ENCODE data around the gene ASXL3. TPM values are rescaled to one million over a fixed set of nuclear protein-coding genes. Genes with fewer than 3 reads are reported as not detected.

The ASXL3 gene
- total RNA-seq, 1 experiment from 2014 or later = 0.47 TPM

DNA sequence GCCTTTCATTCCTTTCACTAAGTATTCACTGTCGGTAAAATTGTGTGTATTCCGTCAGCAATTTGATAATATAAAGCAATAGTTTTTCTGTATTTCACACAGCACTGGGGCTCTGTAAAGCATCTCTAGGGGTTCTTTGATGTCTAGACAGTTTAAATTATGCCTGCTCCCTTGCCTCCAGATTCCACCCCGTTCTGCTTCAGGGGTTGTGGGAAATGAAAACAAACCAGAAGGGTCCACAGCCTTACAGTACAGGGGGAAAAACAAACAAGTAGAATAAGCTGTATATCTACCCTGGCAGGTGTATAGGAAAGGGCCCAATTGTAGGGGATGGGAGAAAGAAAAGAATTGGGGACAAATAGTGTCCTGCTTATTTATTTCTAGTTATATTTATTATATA, 63.1 kb downstream of the ASXL3 start:
- Mint-ChIP-seq H3K4me3 (ENCODE audit: low read depth, unreplicated experiment) (no peak overlapping the region), H3K36me3 (ENCODE audit: insufficient read depth, unreplicated experiment) (no peaks in the 10 kb centered on the region), H3K27me3 (ENCODE audit: unreplicated experiment) (no peaks in the 10 kb centered on the region), H3K4me1 (ENCODE audit: low read depth, unreplicated experiment) (no peaks in the 10 kb centered on the region), H3K27ac (ENCODE audit: unreplicated experiment) (no peak overlapping the region), H3K9me3 (ENCODE audit: low read depth, unreplicated experiment) (no peaks in the 10 kb centered on the region)
- no peak for DNase-seq
- no TSS peak for BruUV-seq (replicated peaks)
- intact Hi-C loops (cut with micrococcal nuclease; ENCODE audit: unreplicated experiment) = no loop called here
- no peak for TF ChIP-seq CTCF (IDR thresholded peaks at IDR 0.05; ENCODE audit: unreplicated experiment)
- CTCF ChIA-PET = no interaction called here

GRCh38 chr18:33644494-33644893, 66.5 kb downstream of the ASXL3 start:
- intact Hi-C loops (cut with micrococcal nuclease; ENCODE audit: unreplicated experiment) = no loop called here
- no peak overlapping the region for H3K27ac Mint-ChIP-seq (ENCODE audit: unreplicated experiment)
- no peaks in the 10 kb centered on the region for H3K4me1 Mint-ChIP-seq (ENCODE audit: low read depth, unreplicated experiment)
- no peak for DNase-seq
- H3K4me3 Mint-ChIP-seq (ENCODE audit: low read depth, unreplicated experiment) = no peak overlapping the region
- no TSS peak for BruUV-seq (replicated peaks)
- no peaks in the 10 kb centered on the region for H3K9me3 Mint-ChIP-seq (ENCODE audit: low read depth, unreplicated experiment)
- H3K36me3 Mint-ChIP-seq (ENCODE audit: insufficient read depth, unreplicated experiment) = no peaks in the 10 kb centered on the region
- H3K27me3 Mint-ChIP-seq (ENCODE audit: unreplicated experiment) = no peaks in the 10 kb centered on the region
- CTCF ChIA-PET = no interaction called here
- no peak for TF ChIP-seq CTCF (IDR thresholded peaks at IDR 0.05; ENCODE audit: unreplicated experiment)

DNA sequence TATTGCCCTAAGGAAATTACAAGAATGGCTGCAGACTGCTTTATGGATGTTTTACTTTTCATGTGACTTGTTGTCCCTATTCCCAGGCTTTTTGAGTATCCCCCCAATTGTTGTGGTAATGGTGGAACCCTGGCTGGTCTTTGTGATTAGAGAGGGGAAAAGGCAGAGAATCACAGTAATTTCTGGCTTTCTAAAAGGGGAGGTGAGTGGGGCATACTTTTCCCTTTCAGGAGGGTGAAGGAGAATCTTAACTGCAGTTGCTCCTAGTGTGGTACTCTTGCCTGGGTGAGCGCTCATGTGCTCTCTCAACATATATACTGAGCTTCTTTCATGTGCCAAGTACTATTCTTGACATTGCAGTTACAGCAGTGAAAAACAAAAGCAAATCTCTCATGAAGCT, 69.3 kb downstream of the ASXL3 start:
- H3K4me1 Mint-ChIP-seq (ENCODE audit: low read depth, unreplicated experiment) = no peaks in the 10 kb centered on the region
- CTCF ChIA-PET = no interaction called here
- H3K9me3 Mint-ChIP-seq (ENCODE audit: low read depth, unreplicated experiment) = no peaks in the 10 kb centered on the region
- H3K27ac Mint-ChIP-seq (ENCODE audit: unreplicated experiment) = no peak overlapping the region
- BruUV-seq (replicated peaks) = no TSS peak
- intact Hi-C loops (cut with micrococcal nuclease; ENCODE audit: unreplicated experiment) = no loop called here
- DNase-seq = no peak
- TF ChIP-seq CTCF (IDR thresholded peaks at IDR 0.05; ENCODE audit: unreplicated experiment) = no peak
- H3K27me3 Mint-ChIP-seq (ENCODE audit: unreplicated experiment) = no peaks in the 10 kb centered on the region
- no peak overlapping the region for H3K4me3 Mint-ChIP-seq (ENCODE audit: low read depth, unreplicated experiment)
- H3K36me3 Mint-ChIP-seq (ENCODE audit: insufficient read depth, unreplicated experiment) = no peaks in the 10 kb centered on the region

DNA sequence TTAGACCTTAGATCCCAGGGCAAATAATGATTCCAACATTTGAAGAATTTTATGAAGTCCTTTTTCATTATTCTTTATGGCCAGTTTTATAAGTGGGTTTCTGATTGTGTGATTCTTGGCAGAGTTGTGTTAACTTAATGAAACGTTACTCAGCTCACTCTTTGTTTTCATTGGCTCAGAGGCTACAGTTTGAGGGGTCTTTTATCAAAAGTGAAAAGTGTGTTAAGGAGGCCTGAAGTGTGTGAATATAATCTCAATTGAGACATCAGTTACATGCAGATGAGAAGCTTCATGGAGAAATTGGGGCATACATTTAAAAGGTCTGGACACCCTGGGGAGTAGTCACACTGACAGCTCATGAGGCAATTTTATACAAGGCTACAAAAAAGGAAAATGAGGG, 74.6 kb downstream of the ASXL3 start:
- no peaks in the 10 kb centered on the region for H3K36me3 Mint-ChIP-seq (ENCODE audit: insufficient read depth, unreplicated experiment)
- no peak overlapping the region for H3K27ac Mint-ChIP-seq (ENCODE audit: unreplicated experiment)
- CTCF ChIA-PET = interaction anchor here (0.6 kb wide), 1 partner anchor 551 kb away, joined by 4 read pairs; no protein-coding TSS in a partner anchor
- BruUV-seq (replicated peaks) = no TSS peak
- H3K4me1 Mint-ChIP-seq (ENCODE audit: low read depth, unreplicated experiment) = no peaks in the 10 kb centered on the region
- H3K4me3 Mint-ChIP-seq (ENCODE audit: low read depth, unreplicated experiment) = no peak overlapping the region
- intact Hi-C loops (cut with micrococcal nuclease; ENCODE audit: unreplicated experiment) = no loop called here
- no peaks in the 10 kb centered on the region for H3K9me3 Mint-ChIP-seq (ENCODE audit: low read depth, unreplicated experiment)
- H3K27me3 Mint-ChIP-seq (ENCODE audit: unreplicated experiment) = no peaks in the 10 kb centered on the region
- DNase-seq = no peak
- no peak for TF ChIP-seq CTCF (IDR thresholded peaks at IDR 0.05; ENCODE audit: unreplicated experiment)

Data from Calu3 (cell line).